NCI-H2227 treated with DMSO at 0.1 percent for 48 hours (cell line): ENCODE data around the gene PRR13.
"Not testable (repeated sequence)": the region's sequence is repeated elsewhere in the genome, so short reads cannot be mapped to it uniquely, and the experiment has no call there.

Experiments used
- DNase-seq: peaks from one replicate; lab custom pipeline; 2025; lab: John Stamatoyannopoulos, UW

PRR13 gene

DNA sequence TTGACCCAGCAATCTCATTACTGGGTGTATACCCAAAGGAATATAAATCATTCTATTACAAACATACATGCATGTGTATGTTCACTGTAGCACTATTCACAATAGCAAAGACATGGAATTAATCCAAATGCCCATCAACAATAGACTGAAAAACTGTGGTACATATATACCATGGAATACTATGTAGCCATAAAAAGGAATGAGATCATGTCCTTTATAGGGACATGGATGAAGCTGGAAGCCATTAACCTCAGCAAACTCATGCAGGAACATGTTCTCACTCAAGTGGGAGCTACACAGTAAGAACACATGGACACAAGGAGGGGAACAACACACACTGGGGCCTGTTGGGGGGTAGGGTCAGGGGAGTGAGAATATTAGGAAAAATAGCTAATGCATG is 2.0 kb upstream of the PRR13 start:
- not testable (repeated sequence) for DNase-seq

DNA sequence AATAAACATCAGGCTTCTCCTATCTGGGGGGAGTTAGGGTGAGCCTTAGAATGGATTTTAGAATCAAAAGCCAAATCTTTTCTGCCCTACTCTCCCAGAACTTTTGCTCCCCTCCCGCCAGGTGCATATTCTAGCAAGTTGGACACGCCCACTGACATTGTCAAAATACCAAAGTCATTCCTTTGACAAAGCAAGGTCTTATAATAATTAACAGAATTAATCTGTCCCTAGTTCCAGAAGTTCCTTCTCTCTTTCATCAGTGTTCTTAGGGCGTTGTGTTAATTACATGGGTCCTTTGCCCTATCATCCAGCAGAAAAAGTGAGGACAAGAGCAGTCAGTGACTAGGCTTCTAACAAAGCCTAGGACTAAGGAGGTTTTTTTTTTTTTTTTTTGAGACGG is 2.4 kb downstream of the PRR13 start:
- no peak for DNase-seq

DNA sequence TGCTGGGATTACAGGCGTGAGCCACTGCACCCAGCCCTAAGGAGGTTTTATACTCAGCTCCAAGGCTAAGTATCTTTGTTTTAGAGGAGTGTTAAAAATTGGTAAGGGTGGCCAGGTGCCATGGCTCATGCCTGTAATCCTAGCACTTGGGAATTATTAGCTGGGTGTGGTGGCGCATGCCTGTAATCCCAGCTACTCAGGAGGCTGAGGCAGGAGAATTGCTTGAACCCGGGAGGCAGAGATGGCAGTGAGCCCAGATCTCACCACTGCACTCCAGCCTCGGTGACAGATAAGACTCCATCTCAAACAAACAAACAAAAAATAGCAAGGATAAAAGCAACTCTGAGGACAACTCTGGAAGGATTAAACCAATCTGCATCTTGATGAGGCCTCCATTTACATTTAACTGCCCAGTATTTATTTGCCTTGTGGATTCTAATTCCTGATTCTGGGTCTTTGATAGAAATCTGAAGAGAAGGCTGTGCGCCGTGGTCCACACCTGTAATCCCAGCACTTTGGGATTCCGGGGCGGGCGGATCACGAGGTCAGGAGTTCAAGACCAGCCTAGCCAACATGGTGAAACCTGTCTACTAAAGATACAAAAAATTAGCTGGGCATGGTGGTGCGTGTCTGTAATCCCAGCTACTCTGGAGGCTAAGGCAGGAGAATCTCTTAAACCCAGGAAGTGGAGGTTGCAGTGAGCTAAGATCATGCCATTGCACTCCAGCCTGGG is 3.2 kb downstream of the PRR13 start:
- DNase-seq = not testable (repeated sequence)

DNA sequence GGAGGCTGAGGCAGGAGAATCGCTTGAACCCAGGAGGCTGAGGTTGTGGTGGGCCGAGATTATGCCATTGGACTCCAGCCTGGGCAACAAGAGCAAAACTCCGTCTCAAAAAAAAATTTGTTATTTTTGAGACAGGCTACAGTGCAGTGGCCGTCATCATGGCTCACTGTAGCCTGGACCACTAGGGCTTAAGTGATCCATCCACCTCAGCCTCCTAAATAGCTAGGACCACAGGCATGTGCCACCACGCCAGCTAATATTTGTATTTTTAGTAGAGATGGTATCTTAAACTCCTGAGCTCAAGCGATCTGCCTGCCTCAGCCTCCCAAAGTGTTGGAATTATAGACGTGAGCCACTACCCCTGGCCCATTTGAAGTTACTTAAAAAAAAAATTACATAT is 9.4 kb downstream of the PRR13 start:
- no peak for DNase-seq

DNA sequence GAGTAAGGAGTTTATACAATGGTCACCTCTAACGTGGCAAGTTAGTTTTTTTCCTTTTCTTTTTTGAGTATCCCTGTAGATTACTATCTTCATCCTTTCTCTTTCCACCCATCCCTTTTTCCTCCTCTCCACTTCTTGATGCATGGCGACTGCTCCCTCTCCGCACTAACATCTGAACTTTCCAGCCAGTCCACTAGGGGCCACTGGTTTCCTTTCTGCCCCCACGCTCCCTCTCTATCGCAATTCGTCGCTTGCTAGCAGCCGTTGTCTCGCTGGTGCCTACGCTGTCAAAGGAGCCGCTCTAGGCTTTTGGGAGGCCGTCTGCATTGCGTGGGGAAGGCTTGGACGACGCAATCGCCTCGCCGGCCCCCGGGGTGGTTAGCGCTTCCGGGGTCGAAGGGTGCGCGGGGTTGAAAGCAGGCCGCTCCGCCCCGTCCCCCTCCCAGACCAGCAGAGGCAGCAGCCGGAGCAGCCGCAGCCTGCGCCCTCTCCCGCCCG is 10.2 kb downstream of the PRR13 start, which contains the start of gene PCBP2:
Gene PCBP2, plus strand, starts transcription at position 442 of the 498 bp plus-strand sequence. CDS start 2,699 bp downstream, outside the sequence.
- DNase-seq = peak; percentile 97

DNA sequence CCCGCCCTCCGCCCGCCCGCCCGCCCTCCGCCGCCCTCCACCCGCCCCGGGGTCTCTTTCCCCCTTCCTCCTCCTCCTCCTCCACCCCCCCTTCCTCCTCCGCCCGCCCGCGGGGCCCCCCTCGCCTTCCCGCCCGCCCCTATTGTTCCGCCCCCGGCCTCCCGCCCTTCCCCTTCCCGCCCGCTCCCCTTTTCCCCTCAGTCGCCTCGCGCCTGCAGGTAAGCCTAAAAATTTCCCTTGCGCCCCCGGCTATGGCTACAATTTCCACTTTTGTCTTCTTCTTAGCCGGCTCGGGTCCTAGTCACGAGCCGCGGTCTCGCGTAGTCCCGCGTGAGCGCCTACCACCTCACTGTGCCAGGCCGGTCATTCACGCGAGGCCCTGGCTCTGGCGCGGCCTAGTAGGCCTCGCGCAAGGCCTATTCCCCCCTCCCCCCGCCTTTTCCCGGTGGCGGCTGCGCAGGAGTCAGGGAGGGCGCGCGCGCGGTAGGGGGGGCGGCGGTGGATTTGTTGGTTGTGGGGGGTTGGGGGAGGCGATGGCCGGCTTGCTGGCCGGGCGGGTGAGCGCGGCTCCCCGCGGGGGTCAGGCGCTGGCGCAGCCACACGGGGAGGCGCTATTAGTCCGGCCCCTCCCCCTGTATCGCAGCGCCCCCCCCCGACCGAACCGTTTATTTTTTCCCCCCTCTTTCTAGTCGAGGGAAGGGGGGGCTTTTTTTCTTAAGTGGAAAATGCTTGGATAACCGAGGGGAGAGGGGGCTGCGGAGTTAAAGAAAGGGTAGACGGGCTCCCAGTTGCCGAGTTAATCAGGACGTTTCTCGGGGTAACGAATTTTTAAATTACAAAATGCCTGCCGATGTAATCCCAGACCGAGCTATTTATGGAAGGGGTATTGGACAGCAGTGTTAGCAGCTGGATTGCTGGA is 10.9 kb downstream of the PRR13 start:
- DNase-seq = peak; percentile 55

DNA sequence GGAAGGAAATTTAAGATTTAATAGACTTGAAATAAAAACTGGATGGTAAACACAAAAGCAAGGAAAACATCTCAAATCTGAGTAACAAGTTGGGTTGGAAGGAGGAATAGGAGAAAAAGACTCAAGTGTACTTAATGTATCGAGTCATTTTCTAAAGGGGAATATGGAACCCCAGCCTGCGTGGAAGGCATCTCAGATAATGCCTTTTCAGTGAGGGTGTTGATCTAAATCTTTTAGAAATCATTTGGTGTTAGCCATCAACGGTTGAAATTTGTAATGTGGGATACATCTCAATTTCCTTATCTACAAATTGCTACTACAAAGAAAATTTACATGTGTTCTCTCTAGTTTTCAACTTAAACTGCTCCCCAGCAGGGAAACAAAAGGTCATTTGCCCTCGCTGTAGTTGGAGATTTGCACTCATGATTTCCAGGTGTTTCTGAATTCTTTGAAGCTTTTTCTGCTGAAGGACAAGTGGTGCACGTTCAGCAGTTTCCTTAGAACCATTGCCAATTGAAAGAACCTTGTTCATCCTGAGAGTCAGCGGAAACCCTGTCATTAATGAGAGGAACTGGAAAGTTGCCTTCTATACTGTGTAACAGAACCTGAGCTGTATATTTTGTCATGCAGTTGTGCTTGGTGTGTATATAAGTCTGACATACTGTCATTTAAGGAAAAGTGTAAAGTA is 12.6 kb downstream of the PRR13 start:
- DNase-seq = no peak

DNA sequence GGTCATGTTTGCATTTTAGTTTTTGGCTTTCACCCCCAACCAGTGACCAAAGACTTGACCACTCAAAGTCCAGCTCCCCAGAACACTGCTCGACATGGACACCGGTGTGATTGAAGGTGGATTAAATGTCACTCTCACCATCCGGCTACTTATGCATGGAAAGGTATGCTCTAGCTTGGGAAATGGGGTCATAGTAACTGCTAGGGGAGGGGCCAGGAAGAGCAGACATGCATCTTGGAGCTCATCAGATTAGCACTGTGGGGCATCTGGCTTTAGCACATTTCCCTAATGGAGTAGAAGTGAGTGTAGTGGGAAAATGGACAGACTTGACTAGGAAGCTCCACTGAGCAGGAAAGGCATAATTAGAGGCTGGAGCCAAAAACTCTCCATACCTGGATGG is 13.2 kb downstream of the PRR13 start:
- DNase-seq = no peak

DNA sequence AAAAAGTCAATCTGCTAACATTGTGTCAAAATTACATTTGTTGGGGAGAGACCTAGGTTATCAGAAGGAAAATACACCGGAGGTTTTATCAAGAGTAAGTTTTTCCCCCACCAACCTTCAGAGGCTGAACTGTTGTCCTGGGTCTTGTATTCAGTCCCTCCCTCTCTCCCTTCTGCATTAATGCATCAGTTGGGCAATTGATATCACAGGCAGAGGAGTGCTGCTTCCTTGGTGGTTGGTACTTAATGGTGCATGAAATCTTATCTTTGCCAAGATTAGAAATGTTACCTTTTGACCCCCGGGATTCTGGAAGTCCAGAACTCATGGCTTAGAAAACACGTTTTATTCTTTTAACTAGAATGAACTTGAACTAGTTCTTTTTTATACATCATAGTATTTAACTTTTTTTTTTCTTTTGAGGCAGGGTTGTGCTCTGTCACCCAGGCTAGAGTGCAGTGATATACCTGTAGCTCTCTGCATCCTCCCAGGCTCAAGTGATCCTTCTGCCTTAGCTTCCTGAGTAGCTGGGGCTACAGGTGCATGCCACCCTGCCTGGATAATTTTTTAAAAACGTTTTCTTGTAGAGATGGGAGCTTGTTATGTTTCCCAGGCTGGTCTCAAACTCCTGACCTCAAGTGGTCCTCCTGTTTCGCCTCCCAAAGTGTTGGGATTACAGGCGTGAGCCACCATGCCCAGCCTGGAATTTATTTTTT is 15.3 kb downstream of the PRR13 start:
- DNase-seq = no peak

DNA sequence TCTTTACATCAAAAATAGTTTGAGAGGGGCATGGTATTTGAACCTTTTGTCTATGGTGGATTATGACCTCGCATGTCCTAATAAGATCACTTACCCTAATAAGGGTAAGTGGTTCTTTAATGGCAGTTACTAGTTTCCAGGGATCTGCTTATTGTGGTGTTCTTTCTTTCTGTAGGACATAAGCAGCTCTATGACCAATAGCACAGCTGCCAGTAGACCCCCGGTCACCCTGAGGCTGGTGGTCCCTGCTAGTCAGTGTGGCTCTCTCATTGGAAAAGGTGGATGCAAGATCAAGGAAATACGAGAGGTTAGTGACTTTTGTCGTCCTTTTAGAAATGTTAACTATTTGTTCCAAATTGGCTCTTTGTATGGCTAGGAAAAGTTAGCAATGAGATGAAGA is 17.6 kb downstream of the PRR13 start:
- DNase-seq = no peak

DNA sequence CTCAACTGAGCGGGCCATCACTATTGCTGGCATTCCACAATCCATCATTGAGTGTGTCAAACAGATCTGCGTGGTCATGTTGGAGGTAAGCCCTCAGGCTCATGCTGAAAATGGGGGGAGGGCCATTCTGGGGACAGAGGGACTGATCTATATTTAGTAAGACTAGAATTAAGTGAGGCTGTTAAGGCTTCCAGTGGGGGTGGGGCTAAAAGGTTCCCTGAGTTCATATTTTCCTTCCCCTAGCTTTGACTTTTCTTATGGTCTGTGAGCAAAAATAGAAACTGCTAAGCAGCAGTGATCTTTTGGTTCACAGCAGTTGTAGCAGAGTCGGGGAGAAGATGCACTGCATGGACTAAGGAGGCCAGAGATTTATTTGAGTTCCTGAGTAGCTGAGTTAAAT is 19.5 kb downstream of the PRR13 start:
- peak; percentile 6 for DNase-seq

DNA sequence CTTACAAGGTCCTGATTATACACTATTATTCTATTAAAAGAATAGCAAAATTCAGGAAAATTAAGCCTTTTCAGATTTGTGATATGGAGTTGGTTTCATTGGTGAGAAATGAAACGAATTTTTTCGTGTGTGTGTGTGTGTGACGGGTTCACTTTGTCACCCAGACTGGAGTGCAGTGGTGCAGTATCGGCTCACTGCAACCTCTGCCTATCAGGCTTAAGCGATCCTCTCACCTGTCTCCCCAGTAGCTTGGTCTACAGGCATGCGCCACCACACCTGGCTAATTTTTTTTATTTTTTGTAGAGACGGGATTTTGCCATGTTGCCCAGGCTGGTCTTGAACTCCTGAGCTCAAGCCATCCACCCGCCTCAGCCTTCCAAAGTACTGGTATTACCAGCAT is 20.1 kb downstream of the PRR13 start:
- DNase-seq = no peak

DNA sequence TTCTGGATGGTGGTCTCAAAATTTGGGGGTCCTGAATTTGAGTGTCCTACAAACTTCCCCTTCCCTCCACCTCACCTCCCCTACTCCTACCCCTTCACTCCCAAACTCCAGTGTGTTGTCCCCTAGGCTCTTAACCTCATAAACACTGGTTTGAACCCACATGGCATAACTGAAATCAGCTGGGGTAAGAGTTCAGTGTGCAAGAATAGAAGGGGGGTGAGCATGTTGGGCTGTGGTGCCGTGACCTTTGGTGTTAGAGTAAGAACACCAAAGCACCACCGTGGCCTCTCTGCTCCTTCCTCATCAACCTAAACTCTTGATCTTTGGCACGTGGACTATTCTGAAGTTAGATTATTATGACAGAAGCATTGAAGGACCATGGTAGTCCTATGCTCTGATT is 21.4 kb downstream of the PRR13 start:
- DNase-seq = no peak

DNA sequence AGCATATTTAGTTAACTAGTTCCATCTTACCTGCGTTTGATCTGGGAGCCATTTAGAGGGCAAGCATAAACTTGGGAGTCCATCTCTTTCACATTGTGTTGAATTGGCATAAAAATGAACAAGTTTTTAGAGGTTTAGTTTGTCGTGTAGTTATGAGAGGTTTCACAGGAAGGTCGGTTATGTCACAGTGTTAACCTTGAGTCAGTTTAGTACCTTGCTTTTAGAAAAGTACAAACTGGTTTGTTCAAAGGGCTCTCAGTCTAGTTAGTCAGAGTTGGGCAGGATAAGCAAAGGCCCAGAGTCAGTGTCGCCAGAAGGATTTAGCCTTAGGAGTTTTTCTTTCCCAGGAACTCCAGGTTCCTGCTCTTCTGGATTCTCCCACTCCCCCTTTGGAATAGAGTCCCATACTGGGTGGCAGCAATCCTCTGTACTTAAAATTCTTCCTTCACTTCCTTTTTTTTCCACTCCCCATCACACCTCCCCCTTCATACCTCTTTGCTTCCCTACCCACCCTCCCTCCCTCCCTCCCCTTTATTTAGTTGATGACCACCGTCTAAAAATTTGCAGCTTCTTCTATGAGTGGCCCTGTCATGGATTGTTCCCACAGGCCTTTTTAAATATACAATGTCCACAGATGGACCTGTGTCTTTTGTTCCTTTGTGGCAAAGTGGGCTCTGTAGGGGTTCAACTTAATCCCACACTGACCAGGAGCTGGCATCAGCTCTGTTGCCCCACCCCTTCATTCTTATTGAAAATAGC is 22.4 kb downstream of the PRR13 start:
- no peak for DNase-seq

DNA sequence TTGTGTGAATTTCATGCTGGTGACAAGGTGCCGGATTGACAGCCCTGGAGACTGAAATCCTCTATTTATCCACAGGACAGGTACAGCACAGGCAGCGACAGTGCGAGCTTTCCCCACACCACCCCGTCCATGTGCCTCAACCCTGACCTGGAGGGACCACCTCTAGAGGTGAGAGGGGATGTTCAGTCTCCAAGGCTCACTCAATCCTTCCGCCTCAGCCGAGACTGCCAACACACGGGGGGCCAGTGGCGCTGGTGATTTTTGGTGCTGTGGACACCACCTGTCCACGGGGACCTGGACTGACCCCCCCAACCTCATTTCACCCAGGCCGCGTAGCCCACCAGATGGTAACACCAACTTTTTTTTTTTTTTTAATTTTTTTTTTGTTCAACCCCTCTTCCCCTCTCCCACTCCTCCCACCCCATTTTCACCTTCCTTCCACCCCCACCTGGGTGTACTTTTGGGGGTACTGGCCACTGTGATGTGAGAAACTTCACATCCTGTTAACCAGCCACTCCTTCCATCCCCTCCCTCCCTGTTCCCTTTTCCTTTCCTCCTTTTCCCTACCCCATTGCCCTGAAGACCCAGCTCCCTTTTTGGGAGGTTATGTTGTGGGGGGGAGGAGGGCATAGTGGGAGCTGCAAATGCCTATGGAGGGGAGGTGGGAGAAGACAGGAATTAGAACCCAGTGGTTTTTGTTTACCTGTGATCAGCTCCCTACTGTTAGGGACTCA is 23.3 kb downstream of the PRR13 start:
- no peak for DNase-seq

DNA sequence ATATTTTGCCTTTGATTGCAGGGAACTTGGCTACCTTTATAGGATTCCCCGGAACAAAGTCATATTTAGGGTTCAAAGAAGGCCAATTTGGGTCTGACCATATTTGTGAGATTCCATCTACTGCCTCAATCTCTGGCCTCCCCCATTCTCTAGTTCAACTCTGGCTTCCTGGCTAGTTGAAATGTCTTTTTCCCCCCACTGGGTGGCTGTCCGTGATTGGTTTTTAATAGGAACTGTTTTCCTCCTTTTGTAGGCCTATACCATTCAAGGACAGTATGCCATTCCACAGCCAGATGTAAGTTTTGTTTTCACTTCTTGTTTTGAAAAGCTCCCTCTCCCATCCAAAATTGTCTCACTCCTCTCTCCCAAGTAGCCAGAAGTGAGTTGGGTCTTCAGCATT is 24.1 kb downstream of the PRR13 start:
- DNase-seq = no peak

DNA sequence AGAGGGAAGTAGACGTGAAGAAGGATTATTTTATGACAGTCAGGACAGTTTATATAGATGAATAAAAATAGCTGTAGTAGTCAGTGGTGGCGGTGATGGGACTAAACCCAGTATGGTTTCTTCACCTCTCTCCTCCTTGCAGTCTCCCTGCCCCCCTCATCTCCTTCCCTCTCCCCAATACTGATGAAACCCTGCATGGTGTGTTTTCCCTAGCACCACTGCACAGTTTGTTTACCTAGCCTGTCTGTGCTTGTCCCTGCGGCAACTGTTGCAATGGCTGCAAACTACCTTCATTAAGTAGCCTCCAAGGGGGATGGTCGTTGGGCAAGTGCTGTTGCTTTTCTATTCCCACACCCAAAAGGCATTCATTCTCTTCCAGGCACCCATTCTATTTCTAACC is 25.1 kb downstream of the PRR13 start:
- no peak for DNase-seq

DNA sequence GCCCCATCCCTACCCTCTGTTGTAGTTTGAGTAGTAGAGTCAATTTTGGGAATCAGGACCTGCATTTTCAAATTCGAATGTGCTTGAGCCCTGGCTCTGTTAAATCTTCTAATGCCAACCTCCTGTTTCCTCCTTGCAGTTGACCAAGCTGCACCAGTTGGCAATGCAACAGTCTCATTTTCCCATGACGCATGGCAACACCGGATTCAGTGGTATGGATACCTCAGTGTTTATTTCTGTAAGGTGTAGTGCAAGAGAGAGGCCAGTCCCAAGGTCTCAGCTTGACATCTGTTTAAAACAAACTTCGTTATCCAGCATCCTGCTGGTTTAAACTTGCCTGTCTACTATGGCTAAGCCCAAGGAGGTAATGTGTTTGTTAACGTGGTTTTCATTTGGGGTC is 25.5 kb downstream of the PRR13 start:
- no peak for DNase-seq

DNA sequence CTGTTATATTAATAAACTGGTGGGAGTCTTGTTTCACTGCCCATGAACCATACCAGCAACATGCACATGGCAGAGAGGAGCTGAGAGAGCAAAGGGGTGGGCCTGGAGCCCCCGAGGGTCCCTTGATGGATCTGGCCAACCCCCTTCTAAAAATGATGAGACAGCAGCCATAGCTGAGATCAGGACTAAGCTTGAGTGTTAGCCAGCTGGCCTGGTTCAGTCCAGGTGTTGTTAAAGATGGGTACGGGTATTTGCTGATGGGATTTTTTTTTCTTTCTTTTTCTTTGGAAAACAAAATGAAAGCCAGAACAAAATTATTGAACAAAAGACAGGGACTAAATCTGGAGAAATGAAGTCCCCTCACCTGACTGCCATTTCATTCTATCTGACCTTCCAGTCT is 26.3 kb downstream of the PRR13 start:
- DNase-seq = no peak

DNA sequence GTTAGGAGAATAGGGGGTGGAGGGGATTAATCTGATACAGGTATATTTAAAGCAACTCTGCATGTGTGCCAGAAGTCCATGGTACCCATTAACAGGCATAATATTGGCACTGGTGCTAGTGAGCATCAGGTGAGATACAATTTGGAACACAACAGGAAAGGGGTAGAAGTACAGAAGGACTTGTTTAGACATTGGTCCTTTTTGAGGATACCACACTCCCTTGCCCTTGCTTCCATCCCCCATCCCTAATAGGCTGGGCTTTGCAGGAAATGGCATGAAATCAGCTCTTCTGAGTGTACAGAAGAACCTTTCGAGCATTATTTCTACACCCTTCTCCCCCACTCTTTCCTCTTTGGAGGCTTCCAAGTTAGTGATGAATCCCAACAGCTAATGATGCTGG is 26.7 kb downstream of the PRR13 start:
- no peak for DNase-seq
